SK-N-SH treated with all-trans-retinoic acid at 6 μM for 48 hours (cell line): Measurements from ENCODE around the gene KHNYN.

Experiments
- CSDC2 ChIP-seq: fragments of 250-450 bp; sonication (Bioruptor Pico); IDR thresholded peaks from 2 replicates; pipeline ENCODE4 v1.5.0; 2020; ENCODE audit warnings: mild to moderate bottlenecking, moderate library complexity
- OSR1 ChIP-seq: fragments of 250-450 bp; sonication (Bioruptor Pico); IDR thresholded peaks from 2 replicates; pipeline ENCODE4 v1.8.0; 2022; ENCODE audit warnings: moderate library complexity, mild to moderate bottlenecking, inconsistent platforms
- PPARA ChIP-seq: fragments of 250-450 bp; sonication (Bioruptor Pico); IDR thresholded peaks from 2 replicates; pipeline ENCODE4 v1.5.0; 2020; ENCODE audit warnings: mild to moderate bottlenecking, borderline replicate concordance
- SNAI2 ChIP-seq: fragments of 250-450 bp; sonication (Bioruptor Pico); IDR thresholded peaks from 2 replicates; pipeline ENCODE4 v1.5.0; 2020; ENCODE audit warnings: mild to moderate bottlenecking, moderate library complexity
- ZFP3 ChIP-seq: fragments of 250-450 bp; sonication (Bioruptor Pico); IDR thresholded peaks from 2 replicates; pipeline ENCODE4 v1.5.0; 2020; ENCODE audit warnings: mild to moderate bottlenecking, moderate library complexity
- ZNF565 ChIP-seq: fragments of 450-650 bp; formaldehyde crosslinking; conservative IDR thresholded peaks from 2 replicates; pipeline ENCODE4 v1.5.0; 2020; ENCODE audit warnings: low read depth, mild to moderate bottlenecking, moderate library complexity

GRCh38 chr14:24458736-24459135, 29.0 kb downstream of the KHNYN start:
- TF ChIP-seq OSR1 (CRISPR knock-in tag) (no peak), PPARA (CRISPR knock-in tag) (no peak), SNAI2 (CRISPR knock-in tag) (no peak), CSDC2 (no peak), ZFP3 (no peak), ZNF565 (CRISPR knock-in tag) (no peak)
